Right lung (tissue), 5 donors: Measurements from ENCODE around the gene TBL1XR1. TPM values are rescaled to one million over a fixed set of nuclear protein-coding genes. Genes with fewer than 3 reads are reported as not detected.

Experiments
- DNase-seq, 2 donors: peaks; one replicate each; pipeline ENCODE4 v3.0.0-alpha.2; 2013
- polyA plus RNA-seq, 5 donors: library from polyadenylated mRNA; unstranded; fragments of 120-200 nt; gene quantifications; one replicate each; pipeline versions ENCODE4 v1.2.1 to v1.2.3, GENCODE V29; 2013; ENCODE audit warnings: inconsistent platforms in 1 of 5, low replicate concordance in 1 of 5; ENCODE audit not compliant: insufficient read length in 5 of 5, insufficient read depth in 1 of 5

The TBL1XR1 gene
- polyA plus RNA-seq, 5 donors, result 90.4 to 166 (median 153) TPM

- DNase-seq, result no peak
These were observed 85.7 kb downstream of the TBL1XR1 start for GRCh38 chr3:177111541-177111949.

- DNase-seq, result no peak
These were observed 86.4 kb downstream of the TBL1XR1 start for GRCh38 chr3:177110895-177111294.

DNA sequence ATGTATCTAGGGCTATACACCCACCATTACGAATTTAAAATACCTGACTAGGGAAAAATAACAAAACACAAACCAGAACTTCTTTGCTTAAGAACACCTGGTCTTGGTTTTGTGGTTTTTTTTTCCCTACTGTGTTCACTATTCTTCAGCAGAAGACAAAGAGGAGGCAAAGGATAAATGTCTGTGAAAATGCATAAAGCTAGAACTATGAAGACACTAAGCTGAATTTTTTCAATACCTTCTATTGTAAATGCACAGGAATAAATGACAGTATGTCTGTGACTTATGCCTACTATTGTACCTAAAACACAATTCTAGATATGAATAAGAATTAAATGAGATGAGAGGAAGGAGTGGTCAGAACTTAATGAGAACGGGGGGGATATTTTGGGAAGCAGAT, 86.9 kb downstream of the TBL1XR1 start:
- DNase-seq, result no peak

DNA sequence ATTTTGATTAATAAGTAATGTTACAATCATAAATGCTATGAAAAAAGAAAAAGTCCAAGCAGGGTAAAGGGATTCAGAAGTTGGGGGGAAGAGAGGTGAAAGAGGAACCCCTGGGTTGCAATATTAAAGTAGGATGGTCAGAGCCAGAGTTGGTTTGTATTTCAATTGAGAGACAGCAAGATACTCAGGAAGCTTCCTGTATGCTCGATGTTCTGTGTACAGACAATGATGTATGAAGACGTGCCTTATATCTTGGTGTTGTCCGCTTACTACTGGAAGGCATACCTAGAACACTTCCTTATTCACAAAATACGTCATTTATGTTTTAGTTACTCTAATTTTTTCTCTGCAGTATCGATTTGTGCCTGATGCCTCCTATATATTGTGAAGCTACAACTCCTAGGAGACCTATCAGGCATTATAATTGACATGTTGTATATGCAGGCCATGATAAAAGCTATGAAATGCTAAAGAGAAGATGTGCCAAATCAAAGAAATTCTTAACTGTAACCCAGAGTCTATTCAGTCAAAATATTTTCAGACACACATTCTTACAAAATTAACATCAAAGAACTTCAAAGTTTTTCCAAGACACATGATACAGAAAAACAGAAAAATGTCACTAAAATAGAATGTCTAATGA, 87.5 kb downstream of the TBL1XR1 start:
- DNase-seq, result no peak

GRCh38 chr3:177108648-177109047, 88.6 kb downstream of the TBL1XR1 start:
- no peak for DNase-seq

DNA sequence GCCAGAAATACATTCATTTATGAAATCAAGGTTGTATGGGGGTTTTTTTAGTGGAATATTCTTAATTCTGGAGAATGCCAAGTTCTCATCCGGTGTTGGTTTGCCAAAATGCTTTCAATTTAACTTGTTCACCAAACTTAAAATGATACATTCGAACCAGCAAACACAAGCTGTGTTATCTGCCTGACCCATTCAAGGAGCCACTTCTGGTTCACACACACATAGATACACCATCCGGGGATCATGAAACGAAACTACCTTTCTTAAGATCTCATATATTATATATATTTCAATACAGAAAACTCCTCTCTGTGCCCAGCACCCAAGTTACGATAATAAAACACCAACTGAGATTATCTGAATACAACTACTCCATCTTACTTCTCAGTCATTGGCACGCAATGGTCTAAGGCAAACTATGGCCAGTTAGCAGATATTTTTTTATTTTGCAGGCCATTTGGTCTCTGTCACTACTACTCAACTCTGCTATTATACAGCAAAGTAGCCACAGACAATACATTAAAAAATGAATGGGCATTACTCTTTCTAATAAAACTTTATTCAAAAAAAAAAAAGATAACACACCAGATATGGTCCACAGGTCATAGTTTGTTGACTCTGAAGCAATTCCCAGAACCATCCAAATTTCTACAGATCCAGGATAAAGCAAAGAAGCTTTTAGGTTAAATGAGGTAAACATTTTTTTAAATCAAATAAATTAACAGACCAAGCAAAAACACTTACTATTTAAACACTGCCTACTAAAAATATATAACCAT, 89.6 kb downstream of the TBL1XR1 start:
- DNase-seq, result no peak

DNA sequence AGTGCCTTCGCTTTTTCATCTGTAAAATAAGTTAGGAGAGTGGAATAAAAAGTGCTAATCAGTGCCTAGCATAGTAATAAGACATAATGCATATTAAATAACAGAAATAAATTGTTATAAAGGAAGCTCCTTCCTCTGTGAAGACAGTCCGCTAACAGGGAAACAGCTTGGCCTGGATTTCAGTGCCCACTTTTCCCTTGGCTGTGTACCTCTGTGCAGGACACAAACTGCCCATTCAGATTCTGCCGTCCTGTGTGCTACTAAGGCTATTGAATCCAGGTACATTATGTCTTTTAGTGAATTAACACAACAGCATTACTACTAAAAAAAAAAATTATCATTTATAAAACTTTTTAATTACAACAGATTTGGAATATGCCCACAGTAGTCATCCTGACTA, 90.7 kb downstream of the TBL1XR1 start:
- no peak for DNase-seq

DNA sequence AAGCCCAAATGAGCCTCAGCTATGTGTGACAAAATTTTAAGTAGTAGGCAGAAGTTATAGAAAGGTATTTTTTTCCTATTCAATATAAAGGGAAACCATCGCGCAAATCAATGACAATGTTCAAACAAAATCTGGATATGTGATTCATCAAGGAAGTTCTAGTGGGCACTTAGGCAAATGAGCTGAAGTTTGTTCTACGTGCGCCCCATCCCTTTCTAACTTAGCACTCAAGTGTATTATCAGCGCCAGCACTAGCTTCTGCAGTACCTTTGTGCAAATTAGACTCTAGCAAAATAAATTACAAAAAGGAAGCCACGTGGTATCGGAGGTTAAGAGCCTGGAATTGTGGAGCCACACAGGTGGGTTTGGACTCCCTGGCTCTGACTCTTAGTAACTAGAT, 91.1 kb downstream of the TBL1XR1 start:
- no peak for DNase-seq

- no peak for DNase-seq
These were observed 91.7 kb downstream of the TBL1XR1 start for GRCh38 chr3:177105623-177106022.

- DNase-seq, result no peak
These were observed 92.8 kb downstream of the TBL1XR1 start for GRCh38 chr3:177104299-177104992.

- DNase-seq, result no peak
These were observed 94.7 kb downstream of the TBL1XR1 start for GRCh38 chr3:177102553-177102952.

DNA sequence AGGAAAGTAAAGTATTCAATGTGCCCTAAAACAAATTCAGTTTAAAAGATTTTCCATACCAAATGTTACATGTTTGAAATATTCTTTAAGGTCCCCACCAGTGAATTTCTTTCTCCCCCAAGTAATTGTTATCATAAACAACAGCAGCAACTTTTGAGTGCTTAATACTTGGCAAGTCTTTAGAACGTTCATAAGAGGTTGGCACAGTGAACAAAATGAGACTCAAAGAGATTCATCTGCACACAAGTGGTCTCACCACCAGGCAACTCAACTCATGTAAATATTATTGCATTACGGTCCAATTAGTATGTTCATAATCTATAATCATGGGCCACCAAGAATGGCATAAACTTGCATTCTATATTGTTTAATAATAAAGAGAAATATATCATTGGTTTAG, 98.7 kb downstream of the TBL1XR1 start:
- DNase-seq, result no peak

- no peak for DNase-seq
These were observed 100.7 kb downstream of the TBL1XR1 start for GRCh38 chr3:177096615-177097014.

- DNase-seq, result no peak
These were observed 103.3 kb downstream of the TBL1XR1 start for GRCh38 chr3:177093966-177094365.

DNA sequence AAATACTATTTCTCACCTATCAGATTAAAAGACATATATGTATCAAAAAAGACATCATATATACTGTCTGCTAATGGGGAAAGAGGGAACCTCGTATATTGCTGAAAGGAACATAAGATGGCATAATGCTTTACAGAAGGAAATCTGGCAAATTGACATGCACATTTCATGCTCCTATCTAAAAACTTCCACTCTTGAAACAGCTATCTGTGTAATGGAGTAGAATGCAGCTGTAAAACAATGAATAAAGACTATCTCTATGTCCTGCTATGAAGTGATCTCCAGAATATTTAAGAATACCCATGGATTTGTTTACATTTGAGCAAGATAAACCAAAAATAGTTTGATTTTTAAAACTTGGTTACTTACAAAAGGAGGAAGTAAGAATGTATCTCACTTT, 107.4 kb downstream of the TBL1XR1 start:
- DNase-seq, result no peak

DNA sequence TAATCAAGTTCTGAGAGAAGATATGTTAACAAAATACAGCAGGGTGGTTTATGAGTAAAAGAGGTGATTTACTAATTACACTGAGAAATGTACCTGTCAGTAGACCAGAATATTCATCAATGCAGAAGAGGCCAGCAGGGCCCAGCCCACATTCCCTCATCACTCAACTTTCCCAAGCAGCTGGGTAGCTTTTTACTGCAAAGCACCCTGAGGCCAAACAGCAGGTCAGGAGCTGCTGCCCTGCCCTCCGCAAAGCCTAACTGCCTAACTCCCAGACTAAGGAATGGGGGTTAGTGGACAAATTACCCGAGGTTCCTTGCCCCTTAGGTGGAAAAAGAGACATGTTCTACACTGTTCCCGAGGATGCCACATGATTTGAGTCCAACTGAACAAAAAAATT, 108.2 kb downstream of the TBL1XR1 start:
- DNase-seq, result no peak

DNA sequence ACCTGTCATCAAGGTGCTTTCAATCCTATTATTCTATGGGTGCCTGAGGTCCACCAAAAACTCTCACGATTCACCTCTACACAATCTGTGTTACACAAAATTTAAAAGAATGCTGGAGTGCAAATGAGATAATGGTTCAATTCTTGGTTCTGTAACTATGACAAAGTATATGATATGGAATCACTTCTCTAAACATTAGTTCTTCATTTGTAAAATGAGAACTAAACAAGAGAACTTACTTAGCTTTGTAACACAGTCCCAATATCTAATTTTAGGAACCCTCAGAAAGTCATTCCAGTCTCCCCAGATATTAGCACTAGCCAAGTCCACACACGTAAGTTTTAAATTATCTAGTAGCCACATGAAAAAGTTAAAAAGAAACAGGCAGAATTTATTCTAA, 111.5 kb downstream of the TBL1XR1 start:
- DNase-seq, result no peak

GRCh38 chr3:177084616-177085015, 112.7 kb downstream of the TBL1XR1 start:
- no peak for DNase-seq

- DNase-seq, result no peak
These were observed 117.2 kb downstream of the TBL1XR1 start for GRCh38 chr3:177080122-177080521.

DNA sequence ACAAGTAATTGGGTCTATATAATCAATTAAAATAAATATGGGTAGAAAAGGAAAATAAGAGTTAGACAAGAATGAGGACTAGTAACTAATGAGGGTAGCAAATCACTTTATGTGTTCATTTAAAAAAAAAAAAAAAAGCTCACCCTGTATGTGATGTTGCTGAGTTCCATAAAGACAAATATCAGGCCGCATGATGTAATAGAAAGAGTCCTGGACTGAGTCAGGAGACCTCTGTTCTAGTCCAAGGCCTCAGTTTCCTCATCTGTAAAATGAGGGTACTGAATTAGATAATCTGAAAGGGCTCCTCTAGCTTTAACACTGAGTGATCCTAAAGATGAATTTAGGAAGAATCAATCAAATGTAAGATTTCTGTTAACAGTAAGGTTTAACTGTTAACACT, 117.6 kb downstream of the TBL1XR1 start:
- DNase-seq, result no peak

GRCh38 chr3:177071496-177072156, 125.7 kb downstream of the TBL1XR1 start:
- DNase-seq, result no peak
